HTR-8/SVneo (cell line): ENCODE measurements around the gene SLC7A6.

Source experiments
- DNase-seq: peaks from one replicate; pipeline ENCODE4 v3.0.0; 2011; ENCODE audit warnings: low spot score, mixed read lengths; ENCODE audit not compliant: insufficient read length
- FAIRE-seq: peaks from 2 replicates; lab custom pipeline; 2011; peaks lifted over from hg19 to GRCh38; lab: Jason Lieb, UNC

The SLC7A6 gene

DNA sequence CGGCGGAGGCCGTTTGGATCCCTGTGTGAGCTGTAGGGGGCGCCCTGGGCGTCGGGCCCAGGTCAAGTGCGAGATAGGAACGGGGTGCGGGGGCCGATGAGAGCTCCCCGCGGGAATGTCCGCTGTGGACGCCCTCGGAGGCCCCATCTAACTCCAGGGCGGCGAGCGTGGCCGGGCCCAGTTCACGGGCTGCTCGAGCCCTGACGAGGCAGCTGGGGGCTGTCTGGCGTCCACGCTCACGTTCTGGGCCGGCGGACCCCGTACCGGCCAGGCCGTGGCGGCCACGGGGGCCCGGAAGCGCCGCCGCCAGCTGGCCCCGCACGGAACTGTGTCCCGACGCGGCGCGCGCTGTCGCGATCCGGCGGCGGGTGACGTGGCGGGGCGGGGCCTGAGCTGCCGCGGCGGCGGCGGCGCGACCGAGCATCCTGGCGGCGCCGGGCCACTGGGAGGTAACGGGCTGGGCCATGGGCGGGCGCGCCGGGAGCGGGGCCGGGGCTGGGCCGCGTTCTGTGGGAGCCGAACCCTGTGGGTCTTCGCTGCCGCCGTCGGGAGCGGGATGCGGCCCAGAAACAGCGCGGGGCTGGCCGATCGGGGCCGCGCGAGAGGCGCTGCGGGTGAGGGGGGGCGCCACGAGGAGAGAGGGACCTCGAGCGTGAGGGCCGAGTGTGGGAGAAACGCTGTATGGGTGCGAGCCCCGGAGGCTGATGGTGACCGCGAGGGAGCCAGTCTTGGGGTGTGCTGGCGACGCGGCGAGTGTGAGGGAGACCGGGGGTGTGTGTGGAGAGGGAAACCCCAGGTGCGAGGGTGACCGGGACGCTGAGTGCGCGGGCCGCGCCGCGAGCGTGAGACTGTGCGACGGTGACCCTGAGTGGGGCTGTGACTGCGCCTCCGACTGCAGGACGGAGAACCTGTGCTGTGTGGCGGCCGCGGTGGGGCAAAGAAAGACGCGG is at the start of gene SLC7A6:
TSS of gene SLC7A6 (plus strand) at position 399 of the 950 bp plus-strand sequence. CDS start 10,201 bp downstream, outside the sequence.
- peak; percentile 79 for DNase-seq

GRCh38 chr16:68214726-68215125 is 49.6 kb upstream of the SLC7A6 start:
- FAIRE-seq (no peak), DNase-seq (no peak)

More for the DNA sequence above, at the start of gene SLC7A6:
- FAIRE-seq: peak; percentile 89

- no peak for FAIRE-seq
- no peak for DNase-seq
Measured at GRCh38 chr16:68215302-68215701, 49.0 kb upstream of the SLC7A6 start.

DNA sequence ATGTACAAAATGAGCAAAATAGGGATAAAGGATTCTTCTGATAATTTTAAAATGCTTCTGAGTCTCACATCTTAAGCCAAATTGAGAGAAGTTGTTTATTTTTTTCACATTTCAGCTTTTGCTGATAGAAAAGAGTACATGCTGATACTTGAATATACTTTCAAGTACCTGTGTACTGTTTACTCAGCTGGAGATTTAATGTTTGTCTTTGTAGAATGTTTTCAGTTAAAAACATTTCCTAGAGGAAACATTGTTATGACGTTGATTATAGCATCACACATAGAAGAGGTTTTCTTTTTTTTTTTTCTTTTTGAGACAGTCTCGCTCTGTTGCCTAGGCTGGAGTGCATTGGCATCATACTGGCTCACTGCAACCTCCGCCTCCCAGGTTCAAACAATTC is 48.1 kb upstream of the SLC7A6 start:
- no peak for DNase-seq
- FAIRE-seq: no peak

GRCh38 chr16:68217506-68217905 is 46.8 kb upstream of the SLC7A6 start:
- no peak for FAIRE-seq
- no peak for DNase-seq

- DNase-seq: no peak
- no peak for FAIRE-seq
Measured at GRCh38 chr16:68219725-68220351, 44.5 kb upstream of the SLC7A6 start.

DNA sequence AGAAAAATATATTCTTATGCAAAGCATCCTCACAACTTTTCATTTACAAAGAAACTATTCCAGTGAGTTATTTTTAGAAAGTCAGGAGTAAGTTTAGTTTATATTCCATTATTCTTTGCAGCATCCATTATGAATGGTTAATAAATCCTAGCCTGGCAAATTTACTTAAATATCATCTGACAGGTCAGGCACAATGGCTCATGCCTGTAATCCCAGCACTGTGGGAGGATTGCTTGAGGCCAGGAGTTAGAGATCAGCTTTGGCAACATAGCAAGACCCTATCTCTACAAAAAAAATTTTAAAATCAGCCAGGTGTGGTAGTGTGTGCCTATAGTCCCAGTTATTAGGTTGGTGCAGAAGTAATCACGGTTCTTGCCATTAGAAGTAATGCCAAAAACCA is 41.3 kb upstream of the SLC7A6 start:
- DNase-seq: no peak
- no peak for FAIRE-seq

- FAIRE-seq (no peak), DNase-seq (no peak)
Measured at GRCh38 chr16:68226116-68226515, 38.2 kb upstream of the SLC7A6 start.

- DNase-seq (no peak), FAIRE-seq (no peak)
Measured at GRCh38 chr16:68227183-68227793, 37.0 kb upstream of the SLC7A6 start.

GRCh38 chr16:68227850-68228553 is 36.3 kb upstream of the SLC7A6 start:
- DNase-seq (no peak), FAIRE-seq (no peak)

GRCh38 chr16:68228652-68229051 is 35.7 kb upstream of the SLC7A6 start:
- FAIRE-seq (no peak), DNase-seq (no peak)

DNA sequence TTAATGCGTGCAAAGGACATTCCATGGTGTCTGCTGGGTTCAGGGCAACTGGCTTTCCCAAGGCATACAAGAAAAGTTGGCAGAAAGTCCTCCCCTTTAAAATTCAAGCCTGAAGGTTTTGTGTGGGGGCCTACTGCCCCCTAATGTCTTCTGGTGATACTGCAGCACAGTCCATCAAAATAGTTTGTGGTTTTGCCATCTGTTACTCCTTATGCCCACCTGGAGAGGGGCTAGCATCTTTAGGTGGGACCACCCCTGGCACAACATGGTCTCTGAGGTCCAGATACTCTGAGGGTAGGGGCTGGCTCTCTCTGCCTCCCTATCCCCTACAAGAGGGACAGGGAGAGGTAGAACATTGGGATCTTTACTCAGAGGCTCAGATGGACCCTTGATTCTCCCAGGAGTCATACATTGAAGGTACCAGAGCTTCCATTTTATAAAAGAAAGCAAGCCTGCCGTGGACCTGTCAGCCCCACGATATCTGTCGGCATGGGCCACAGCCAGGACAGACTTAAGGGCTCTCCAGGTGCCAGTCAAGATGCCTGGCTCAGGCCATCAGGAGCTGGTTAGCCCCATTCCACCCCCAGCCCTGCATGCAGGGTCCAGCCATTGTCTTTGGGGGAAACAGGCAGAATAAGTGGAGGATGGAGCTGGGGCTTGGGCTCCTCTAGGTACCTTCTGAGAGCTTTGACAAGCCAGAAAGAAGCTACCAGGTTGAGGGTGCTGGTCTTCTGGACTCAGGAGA is 34.7 kb upstream of the SLC7A6 start:
- FAIRE-seq: peak; percentile 44
- peak; percentile 74 for DNase-seq

GRCh38 chr16:68230176-68230571 is 34.2 kb upstream of the SLC7A6 start:
- FAIRE-seq (no peak), DNase-seq (no peak)

DNA sequence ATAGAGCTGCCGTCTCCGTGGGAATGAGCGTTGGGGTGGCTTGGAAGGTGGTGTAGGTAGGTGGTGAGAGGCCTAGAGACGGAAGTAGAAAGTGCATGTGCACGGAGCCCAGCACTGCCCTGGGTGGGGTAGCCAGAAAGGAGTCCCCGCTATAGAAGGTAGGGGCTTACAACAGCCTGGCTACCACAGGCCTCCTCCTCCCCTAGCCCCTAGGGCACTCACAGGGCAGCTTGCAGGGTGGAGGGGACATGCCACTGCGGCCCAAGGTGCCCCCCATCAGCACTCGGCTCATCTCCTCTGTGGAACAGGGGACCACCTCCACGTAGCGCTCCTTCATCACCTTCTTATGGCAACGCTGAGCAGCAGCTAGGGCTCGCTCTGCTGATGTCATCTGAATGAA is 33.4 kb upstream of the SLC7A6 start:
- no peak for FAIRE-seq
- DNase-seq: no peak

DNA sequence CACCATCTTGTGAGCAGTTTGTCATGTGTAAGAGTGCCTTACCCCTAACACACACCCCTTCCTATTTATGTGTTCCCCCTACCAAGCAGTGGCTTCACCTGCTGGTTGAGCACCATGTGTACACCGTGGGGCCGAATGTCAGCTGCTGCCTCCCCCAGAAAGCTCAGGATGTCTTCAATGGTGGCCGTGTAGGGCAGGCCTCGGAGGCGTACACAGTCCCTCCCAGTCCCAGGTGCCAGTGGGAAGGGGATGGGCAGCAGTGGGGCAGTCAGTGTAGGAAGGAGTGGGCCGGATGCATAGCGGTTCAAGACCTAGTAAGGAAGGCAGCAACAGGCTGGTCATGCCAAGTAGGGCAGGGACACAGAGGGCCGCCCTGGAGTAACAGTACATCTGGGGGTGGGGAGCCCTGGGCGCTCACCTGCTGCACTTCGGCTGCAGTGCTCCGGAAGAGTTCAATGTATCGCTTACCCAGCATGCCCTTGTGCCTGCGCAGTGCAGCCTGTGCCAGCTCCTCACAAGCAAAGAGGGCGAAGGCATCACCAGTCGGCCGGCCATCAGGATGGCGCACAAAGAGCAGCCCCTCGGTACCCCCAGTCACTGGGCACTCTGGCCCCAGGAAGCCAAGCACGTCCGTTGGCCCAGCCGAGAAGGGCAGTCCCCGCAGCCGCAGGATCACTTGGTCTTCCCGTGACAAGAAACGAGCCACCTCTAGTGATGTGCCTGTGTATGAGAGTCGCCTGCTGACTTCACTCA is 32.8 kb upstream of the SLC7A6 start:
- FAIRE-seq: peak; percentile 4
- no peak for DNase-seq

GRCh38 chr16:68232335-68232734 is 32.0 kb upstream of the SLC7A6 start:
- DNase-seq (no peak), FAIRE-seq (peak; percentile 26)

GRCh38 chr16:68233085-68233834 is 31.1 kb upstream of the SLC7A6 start:
- DNase-seq (no peak), FAIRE-seq (peak; percentile 46)

DNA sequence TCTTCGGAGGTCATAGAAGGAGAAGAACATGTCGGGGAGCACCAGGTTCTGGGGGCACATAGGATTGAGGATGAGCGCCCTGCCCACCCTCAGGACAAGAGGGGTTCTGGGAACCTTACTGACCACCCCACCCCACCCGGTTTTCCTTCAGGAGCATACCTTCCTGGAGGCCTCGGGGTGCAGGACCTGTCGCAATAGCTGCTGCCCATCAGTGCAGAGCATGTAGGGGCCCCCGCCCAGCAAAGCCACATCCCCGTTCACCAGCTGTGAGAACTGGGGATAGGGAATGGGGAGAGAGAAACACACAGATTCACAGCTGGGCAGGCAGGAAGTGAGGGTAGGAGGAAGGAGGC is 30.5 kb upstream of the SLC7A6 start:
- DNase-seq (no peak), FAIRE-seq (no peak)
